ENCODE data around the gene GPR150.

The GPR150 gene

GRCh38 chr5:95619514-95620029 is 315 bp upstream of the GPR150 start:
- TF ChIP-seq CTCF (IDR thresholded peaks at IDR 0.05; ENCODE audit: control extremely low read depth, extremely low read depth, low read depth, missing control alignments), result no peak
- ChIA-PET CTCF (interaction anchor here (2.0 kb wide), 1 partner anchor 9 kb away, joined by 7 read pairs; no protein-coding TSS in a partner anchor), POLR2A (no interaction called here)
- no peak for DNase-seq (ENCODE audit: extremely low spot score)

GRCh38 chr5:95620870-95621838 is 1.3 kb downstream of the GPR150 start:
- POLR2A ChIA-PET, result no interaction called here
- CTCF ChIA-PET, result interaction anchor here (1.4 to 5.2 kb wide), 2 partner anchors 14 to 22 kb away, joined by 3 to 42 read pairs; no protein-coding TSS in a partner anchor
- DNase-seq (ENCODE audit: extremely low spot score), result peak; percentile 64
- TF ChIP-seq CTCF (IDR thresholded peaks at IDR 0.05; ENCODE audit: control extremely low read depth, extremely low read depth, low read depth, missing control alignments), result no peak

DNA sequence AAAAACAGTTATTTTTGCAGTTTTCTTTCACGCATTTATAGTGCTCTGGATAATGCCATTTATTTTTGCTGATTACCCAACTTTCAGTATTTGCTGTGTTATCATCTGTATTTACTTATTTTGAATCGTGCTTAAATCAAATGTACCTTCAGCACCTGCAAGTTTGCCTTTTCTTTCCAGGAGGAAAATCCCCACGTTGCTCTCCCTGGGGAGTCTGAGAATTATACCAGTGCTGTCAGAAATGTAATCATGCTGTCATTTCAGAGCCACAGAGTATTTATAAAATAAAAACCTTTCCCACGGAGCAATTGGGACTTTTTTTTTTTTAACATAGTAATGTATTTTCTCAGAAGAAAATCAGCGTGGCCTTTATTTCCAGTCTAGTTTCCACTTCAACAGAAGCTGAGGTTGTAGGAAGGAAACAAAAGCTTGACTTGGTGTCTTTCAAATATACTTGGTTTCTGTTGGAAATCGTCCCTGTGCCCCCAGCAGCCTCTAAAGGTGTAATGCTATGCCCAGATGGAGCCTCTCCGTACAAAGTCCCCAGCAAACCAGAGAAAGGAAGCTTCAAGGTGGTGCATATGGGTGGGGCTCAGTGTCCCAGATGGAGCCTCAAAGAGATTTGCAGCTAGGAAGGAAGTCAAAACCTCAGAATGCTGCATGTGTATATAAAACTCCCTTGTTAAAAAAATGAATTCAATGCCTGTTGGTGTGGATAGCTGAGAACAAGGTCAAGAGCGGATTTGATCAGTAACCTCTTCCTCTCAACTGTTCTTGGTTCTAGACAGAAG is 2.1 kb downstream of the GPR150 start:
- TF ChIP-seq CTCF (IDR thresholded peaks at IDR 0.05; ENCODE audit: control extremely low read depth, extremely low read depth, low read depth, missing control alignments), result no peak
- CTCF ChIA-PET, result interaction anchor here (1.0 to 5.2 kb wide), 10 partner anchors 10 to 714 kb away, joined by 3 to 42 read pairs (median 4); partner anchors contain the start of gene RFESD
- DNase-seq (ENCODE audit: extremely low spot score), result no peak
- POLR2A ChIA-PET, result interaction anchor here (0.7 to 0.9 kb wide), 2 partner anchors 67 to 186 kb away, joined by 4 to 5 read pairs; partner anchors contain the start of genes ARSK and SKIC3

DNA sequence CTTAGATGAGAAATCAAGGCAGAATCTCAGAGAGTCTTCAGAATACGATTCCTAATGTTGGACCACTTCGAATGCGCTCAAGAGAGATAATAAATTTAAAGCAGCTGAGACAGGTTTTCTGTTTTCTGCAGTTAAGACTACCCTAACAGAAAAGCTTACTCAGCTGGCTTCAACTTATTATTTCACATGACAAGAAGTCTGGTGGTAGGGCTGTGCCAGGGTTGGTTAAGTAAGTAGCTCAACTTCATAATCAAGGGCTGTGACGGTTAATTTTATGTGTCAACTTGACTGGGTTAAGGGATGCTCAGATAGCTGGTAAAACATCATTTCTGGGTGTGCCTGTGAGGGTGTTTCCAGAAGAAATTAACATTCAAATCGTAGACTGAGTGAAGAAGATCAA is 3.8 kb downstream of the GPR150 start:
- TF ChIP-seq CTCF (IDR thresholded peaks at IDR 0.05; ENCODE audit: control extremely low read depth, extremely low read depth, low read depth, missing control alignments), result no peak
- ChIA-PET POLR2A (no interaction called here), CTCF (interaction anchor here (0.7 to 5.2 kb wide), 6 partner anchors 8 to 277 kb away, joined by 3 to 42 read pairs (median 7); partner anchors contain the start of gene RFESD)
- DNase-seq (ENCODE audit: extremely low spot score), result no peak

DNA sequence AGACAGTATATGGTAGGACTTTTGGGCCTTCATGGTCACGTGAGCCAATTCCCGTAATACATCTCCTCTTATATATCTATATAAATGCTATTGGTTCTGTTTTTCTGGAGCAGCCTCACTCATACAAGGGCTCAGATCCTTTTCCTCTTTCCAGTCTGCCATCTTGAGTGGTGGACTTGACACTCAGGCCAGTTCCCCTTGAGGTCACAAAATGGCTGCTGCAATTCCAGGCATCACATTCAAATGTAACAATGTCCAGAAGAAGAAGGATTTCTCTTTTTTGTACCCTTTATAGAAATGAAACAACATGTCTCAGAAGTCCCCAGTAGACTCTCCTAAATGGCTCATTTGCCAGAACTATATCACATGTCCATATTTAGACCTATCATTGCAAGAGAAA is 4.5 kb downstream of the GPR150 start:
- CTCF ChIA-PET, result interaction anchor here (0.7 to 5.2 kb wide), 2 partner anchors 19 to 276 kb away, joined by 3 to 42 read pairs; no protein-coding TSS in a partner anchor
- no peak for TF ChIP-seq CTCF (IDR thresholded peaks at IDR 0.05; ENCODE audit: control extremely low read depth, extremely low read depth, low read depth, missing control alignments)
- POLR2A ChIA-PET, result no interaction called here

DNA sequence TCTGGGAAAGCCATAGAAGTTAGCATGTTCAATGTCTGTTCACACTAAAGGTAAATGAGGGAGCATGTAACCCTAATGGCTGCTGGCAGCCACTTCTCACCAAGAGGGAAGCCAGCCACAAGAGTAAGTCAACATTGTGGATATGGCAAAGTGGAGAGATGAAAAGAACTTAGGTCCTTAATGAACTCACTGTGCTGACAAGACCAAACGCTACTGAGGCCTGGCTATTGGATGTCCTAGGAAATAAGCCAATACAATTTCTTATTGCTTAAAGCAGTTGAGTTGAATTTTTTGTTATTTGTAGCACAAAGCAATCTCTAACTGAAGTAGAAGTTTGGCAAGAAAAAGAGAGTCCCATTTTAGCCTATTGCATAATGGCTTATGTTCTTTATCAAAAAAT is 6.8 kb downstream of the GPR150 start:
- POLR2A ChIA-PET, result no interaction called here
- no peak for TF ChIP-seq CTCF (IDR thresholded peaks at IDR 0.05; ENCODE audit: control extremely low read depth, extremely low read depth, low read depth, missing control alignments)
- no peak for DNase-seq (ENCODE audit: extremely low spot score)
- CTCF ChIA-PET, result interaction anchor here (1.2 to 1.4 kb wide), 2 partner anchors 9 to 17 kb away, joined by 3 read pairs; no protein-coding TSS in a partner anchor

More for the DNA sequence above, 4.5 kb downstream of the GPR150 start:
- no peak for DNase-seq (ENCODE audit: extremely low spot score)

Data from GM10248 (cell line).